GM21529 (cell line): ENCODE measurements around the gene GMPR.

Experiments used
- ATAC-seq: cut with Tn5 transposase; IDR thresholded peaks from one replicate; pipeline ENCODE4 v1.9.1; 2021; ENCODE audit not compliant: unreplicated experiment

Gene GMPR

DNA sequence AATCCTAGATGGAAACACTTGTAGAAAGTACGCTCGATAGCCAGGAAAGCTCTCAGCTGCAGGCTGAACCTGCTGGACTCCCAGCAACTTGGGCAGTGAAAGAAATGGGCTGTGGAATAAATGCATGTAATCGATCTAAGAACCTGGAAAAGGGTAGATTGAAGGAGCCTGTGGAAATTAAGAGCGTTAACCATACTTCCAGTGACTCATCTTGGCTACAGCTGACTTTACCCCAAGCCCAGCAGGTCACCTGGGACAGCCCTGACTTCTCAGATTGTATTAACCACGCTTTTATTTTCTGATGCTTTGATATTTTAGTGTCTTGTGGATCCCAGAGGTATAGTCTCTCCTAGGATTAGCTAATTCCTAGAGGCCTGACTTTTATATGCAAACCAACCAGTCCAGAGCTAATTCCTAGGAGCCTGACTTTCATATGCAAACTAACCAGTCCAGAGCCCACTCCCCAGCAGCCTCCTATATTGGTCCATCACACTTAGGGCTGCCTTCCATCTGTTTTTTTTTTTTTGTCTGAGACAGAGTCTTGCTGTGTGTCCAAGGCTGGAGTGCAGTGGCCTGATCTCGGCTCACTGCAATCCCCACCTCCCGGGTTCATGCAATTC, 86.3 kb downstream of the GMPR start:
- no peak for ATAC-seq

DNA sequence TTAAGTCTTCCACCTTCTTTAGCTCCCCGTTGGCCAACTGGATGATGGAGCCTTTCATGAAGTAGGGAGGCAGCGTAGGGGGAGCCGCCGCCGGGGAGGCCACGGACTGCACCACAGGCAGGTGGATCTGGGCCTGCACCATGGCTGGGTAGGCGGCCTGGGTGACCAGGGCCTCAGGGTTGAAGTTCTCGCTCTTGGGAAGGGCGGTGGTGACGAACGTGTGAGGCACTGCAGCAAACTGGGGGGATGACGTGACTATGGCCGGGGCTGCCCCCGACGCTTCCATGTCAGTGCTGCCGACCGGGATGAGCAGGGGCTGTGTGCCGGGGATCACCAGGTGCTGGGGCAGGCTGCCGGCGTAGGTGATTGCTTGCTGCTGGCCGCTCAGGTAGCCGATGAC, 88.1 kb downstream of the GMPR start:
- no peak for ATAC-seq

- no peak for ATAC-seq
Observed at GRCh38 chr6:16326971-16327776, 88.8 kb downstream of the GMPR start.

- no peak for ATAC-seq
Observed at GRCh38 chr6:16327777-16328325, 89.5 kb downstream of the GMPR start.

GRCh38 chr6:16329233-16329632, 90.8 kb downstream of the GMPR start:
- no peak for ATAC-seq

GRCh38 chr6:16331384-16332174, 93.2 kb downstream of the GMPR start:
- peak; percentile 50 for ATAC-seq

- ATAC-seq, result peak; percentile 92
Observed at GRCh38 chr6:16332175-16332542, 93.8 kb downstream of the GMPR start.

GRCh38 chr6:16333580-16333979, 95.2 kb downstream of the GMPR start:
- ATAC-seq, result no peak

DNA sequence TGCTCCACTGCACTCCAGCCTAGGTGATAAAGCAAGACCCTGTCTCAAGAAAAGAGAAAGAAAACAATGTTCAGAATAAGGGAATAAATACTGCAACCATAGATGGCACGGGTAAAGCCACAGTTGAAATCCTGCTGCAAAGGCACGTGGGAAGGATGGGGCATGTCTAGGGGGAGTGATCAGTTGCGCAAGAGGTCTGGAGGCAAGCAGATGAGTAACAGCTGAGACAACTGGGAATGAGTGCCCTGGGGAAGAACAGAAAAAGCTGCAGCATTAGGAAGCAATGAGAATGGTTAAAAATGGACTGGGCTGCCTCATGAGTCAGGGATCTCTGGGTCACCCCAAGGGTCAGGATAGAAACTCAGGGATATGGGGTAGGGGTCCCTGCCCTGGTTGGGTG, 96.3 kb downstream of the GMPR start:
- ATAC-seq, result no peak

DNA sequence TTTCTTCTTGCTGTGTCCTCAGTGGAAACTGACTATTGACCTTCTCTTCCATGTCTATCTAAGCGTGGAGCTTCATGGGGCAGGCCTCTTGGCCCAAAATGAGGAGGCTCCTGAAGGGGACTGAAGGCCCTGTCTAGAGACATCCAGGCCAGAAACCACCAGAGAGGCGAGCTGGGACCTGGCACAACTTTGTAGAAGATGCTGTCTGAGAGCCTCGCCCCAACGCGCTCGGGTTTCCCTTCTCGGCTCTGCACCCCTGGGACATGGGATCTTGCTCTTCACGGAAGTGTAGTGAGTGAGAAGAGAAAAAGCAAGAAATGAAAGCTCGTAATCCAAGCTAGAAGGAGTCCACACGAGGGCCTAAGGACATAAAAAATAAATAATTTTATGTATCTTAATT, 96.8 kb downstream of the GMPR start:
- ATAC-seq, result no peak

DNA sequence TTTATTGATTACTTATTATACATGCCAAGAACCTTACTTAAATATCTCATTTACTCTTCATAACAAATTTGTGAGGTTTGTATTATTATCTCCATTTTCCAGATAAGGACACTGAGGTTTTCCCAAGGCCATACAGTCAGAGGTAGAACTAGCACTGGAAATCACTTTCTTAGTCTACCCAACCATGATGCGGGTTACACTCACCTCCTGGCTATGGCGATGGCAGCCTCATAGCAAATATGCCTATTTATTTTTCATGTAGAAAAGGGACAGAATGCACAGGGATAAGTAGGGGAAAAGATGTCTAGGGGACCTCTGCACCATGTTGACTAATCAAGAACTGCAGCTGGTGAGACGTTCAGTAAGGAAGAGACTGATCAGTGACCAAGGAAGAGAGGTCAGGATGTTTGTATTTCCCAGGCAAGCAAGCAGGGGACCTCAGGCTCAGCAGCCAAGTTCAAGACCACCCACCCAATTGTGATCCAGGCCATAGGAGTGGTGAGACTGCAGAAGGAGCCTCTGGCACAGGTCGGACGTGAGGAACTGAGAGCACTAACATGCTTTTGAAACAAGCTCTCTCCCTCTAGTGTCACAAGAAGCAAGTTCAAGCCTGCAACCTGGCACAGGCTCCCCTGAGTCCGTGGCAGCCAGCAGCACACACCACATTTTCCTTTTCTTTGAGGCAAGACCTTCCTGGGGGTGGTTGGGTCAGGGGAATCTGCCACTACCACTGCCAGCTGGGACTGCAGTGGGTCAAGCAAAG, 97.8 kb downstream of the GMPR start:
- no peak for ATAC-seq

DNA sequence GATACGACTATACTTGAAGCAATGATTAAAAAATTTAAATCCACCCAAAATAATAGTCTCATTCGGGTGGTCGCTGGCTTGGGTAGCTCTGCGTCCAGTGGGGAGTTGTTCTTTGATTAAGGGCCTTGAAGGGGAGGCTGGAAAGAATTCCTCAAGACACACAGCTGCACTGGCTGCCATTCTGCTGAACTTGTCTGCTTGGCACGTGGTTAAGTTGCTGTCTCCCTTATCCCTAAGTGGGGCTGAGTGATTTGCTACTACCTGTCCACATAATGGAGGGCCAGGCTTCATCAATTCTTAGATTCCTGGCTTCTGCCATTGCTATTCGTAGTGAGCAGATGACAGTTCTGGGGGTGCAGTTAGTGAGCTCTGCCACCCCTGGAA, 98.5 kb downstream of the GMPR start:
- no peak for ATAC-seq

DNA sequence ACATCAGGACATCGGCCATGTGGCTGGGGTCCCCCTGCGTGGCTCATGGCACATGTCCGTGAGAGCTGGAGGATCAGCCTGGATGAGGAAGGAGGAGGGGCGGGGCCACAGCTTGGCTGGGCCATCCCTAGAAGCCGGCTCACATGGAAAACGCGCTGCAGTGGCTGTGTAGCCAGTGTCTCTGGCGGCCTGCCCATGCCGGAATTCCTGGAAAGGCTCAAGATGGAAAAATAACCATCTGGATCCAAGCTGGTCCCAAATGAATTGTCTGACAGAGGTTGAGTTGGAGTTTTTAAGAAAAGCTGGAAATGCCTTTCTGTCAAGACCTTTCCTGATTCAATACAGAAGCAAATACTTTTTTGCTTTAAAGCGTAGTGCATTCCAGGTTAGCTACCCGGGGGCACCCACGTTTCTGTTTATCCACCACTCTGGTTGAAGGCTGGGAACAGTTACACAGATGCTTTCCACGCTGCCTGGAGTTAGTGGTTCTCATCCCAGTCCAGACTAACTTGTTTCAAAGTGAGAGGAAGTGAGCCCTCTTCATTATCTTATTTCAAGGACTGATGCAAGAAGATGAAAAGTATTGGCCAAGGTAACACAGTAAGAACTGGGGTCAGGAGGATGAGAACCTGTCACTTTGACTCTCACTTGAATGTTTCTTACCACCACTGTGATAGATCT, 99.0 kb downstream of the GMPR start:
- no peak for ATAC-seq

- ATAC-seq, result no peak
Observed at GRCh38 chr6:16338577-16339264, 100.3 kb downstream of the GMPR start.

DNA sequence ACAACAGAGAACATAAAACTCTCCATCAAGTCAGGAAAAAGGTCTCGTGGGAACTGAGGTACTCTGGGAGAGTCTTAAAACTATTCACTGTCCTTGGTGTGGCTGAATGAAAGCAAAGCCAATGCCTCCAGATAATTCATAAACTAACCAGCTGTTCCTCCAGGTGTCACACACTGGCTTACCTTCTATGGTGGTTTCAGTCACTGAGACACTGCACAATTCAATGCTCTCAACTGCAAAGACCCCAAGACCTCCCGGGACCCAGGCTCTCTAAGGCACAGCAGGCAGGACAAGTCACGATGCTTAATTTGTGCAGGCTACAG, 100.8 kb downstream of the GMPR start:
- ATAC-seq, result no peak

GRCh38 chr6:16343593-16343992, 105.2 kb downstream of the GMPR start:
- no peak for ATAC-seq

GRCh38 chr6:16344756-16345155, 106.4 kb downstream of the GMPR start:
- ATAC-seq, result no peak
